Neural cell (in vitro differentiated cells): ENCODE results near the gene PRR36. TPM values are rescaled to one million over a fixed set of nuclear protein-coding genes. Genes with fewer than 3 reads are reported as not detected.
A peak's percentile ranks its signal among the peaks of the same experiment; 100 is the strongest.

Experiments
- H2AFZ ChIP-seq: fragments of 200-600, 300-800 bp; sonication (generic), shearing (Covaris generic); 2 replicates; pipeline ENCODE4 v1.6.0; 2014; ENCODE audit warnings: low read depth, mild to moderate bottlenecking, antibody characterized with exemption, low read length, moderate library complexity
- H3F3A ChIP-seq: fragments of 200-600 bp; shearing (Covaris generic); 2 replicates; pipeline ENCODE4 v1.6.1; 2016; ENCODE audit warnings: mild to moderate bottlenecking, moderate library complexity, mixed read lengths, antibody characterized with exemption, low read length; ENCODE audit not compliant: insufficient read depth, poor library complexity, severe bottlenecking
- H3K27ac ChIP-seq: fragments of 200-600, 300-800 bp; sonication (generic), shearing (Covaris generic); 2 replicates; pipeline ENCODE4 v1.5.1; 2014; ENCODE audit warnings: mild to moderate bottlenecking, low read length, moderate library complexity
- H3K27me3 ChIP-seq: fragments of 300-800, 200-600 bp; sonication (generic), shearing (Covaris generic); 2 replicates; pipeline ENCODE4 v1.6.0; 2014; ENCODE audit warnings: mild to moderate bottlenecking, low read depth, low read length, moderate library complexity; ENCODE audit not compliant: insufficient read depth
- H3K36me3 ChIP-seq: fragments of 300-800, 200-600 bp; sonication (generic), shearing (Covaris generic); 2 replicates; pipeline ENCODE4 v1.5.1; 2014; ENCODE audit warnings: mild to moderate bottlenecking, antibody characterized with exemption, low read length, moderate library complexity; ENCODE audit not compliant: insufficient read depth
- H3K4me2 ChIP-seq: fragments of 300-800, 200-600 bp; sonication (generic), shearing (Covaris generic); 2 replicates; pipeline ENCODE4 v1.6.0; 2014; ENCODE audit warnings: mild to moderate bottlenecking, low read length
- H3K4me3 ChIP-seq: fragments of 300-800, 200-600 bp; sonication (generic), shearing (Covaris generic); 2 replicates; pipeline ENCODE4 v1.5.1; 2014; ENCODE audit warnings: mild to moderate bottlenecking, low read length, moderate library complexity
- H3K79me2 ChIP-seq: fragments of 200-600 bp; shearing (Covaris generic); replicated peaks from 2 replicates; pipeline ENCODE4 v1.6.0; 2014; ENCODE audit warnings: mild to moderate bottlenecking, low read length, moderate library complexity; ENCODE audit not compliant: insufficient read depth
- H3K9ac ChIP-seq: fragments of 300-800, 200-600 bp; sonication (generic), shearing (Covaris generic); 2 replicates; pipeline ENCODE4 v1.6.1; 2016; ENCODE audit warnings: mild to moderate bottlenecking, low read length, mixed read lengths
- H3K9me2 ChIP-seq: fragments of 200-600 bp; shearing (Covaris generic); 2 replicates; pipeline ENCODE4 v1.6.1; 2016; ENCODE audit warnings: mild to moderate bottlenecking, low read length, mixed read lengths; ENCODE audit not compliant: insufficient read depth
- H3K9me3 ChIP-seq: fragments of 200-600, 300-800 bp; sonication (generic), shearing (Covaris generic); 2 replicates; pipeline ENCODE4 v1.6.1; 2016; ENCODE audit warnings: mild to moderate bottlenecking, mixed run types, low read length, moderate library complexity, mixed read lengths
- H4K20me1 ChIP-seq: fragments of 200-600 bp; shearing (Covaris generic); 2 replicates; pipeline ENCODE4 v1.6.1; 2016; ENCODE audit warnings: mild to moderate bottlenecking, mixed run types; ENCODE audit not compliant: insufficient read depth
- EP300 ChIP-seq: fragments of 450-650 bp; conservative IDR thresholded peaks from 2 replicates; pipeline ENCODE4 v1.6.1; 2014; ENCODE audit warnings: antibody characterized with exemption, mild to moderate bottlenecking, moderate library complexity; ENCODE audit not compliant: poor library complexity, severe bottlenecking
- EZH2 ChIP-seq: fragments of 200-600, 300-800 bp; shearing (Covaris generic), sonication (generic); IDR thresholded peaks from 2 replicates; pipeline ENCODE4 v1.6.1; 2014; ENCODE audit warnings: antibody characterized with exemption, low read length, borderline replicate concordance, mild to moderate bottlenecking; ENCODE audit not compliant: insufficient read depth, poor library complexity, severe bottlenecking
- MXI1 ChIP-seq: fragments of 450-650 bp; conservative IDR thresholded peaks from 2 replicates; pipeline ENCODE4 v1.6.1; 2014; ENCODE audit warnings: antibody characterized with exemption, mild to moderate bottlenecking; ENCODE audit not compliant: poor library complexity, severe bottlenecking
- POLR2AphosphoS5 ChIP-seq: IDR thresholded peaks from 2 replicates; pipeline ENCODE4 v1.6.1; 2012
- RAD21 ChIP-seq: fragments of 450-650 bp; conservative IDR thresholded peaks from 2 replicates; pipeline ENCODE4 v1.6.1; 2014; ENCODE audit warnings: antibody characterized with exemption, mild to moderate bottlenecking, moderate library complexity
- SMC3 ChIP-seq: fragments of 450-650 bp; conservative IDR thresholded peaks from 2 replicates; pipeline ENCODE4 v1.6.1; 2014; ENCODE audit warnings: antibody characterized with exemption, mild to moderate bottlenecking, moderate library complexity; ENCODE audit not compliant: poor library complexity
- TAF1 ChIP-seq: IDR thresholded peaks from 2 replicates; pipeline ENCODE4 v1.6.1; 2012; ENCODE audit warnings: low read depth
- polyA plus RNA-seq: library from polyadenylated mRNA; depleted of rRNA; stranded (reverse); fragments of >200 nt; gene quantifications from 2 replicates; pipeline ENCODE4 v1.2.3, GENCODE V29; 2014
- TF ChIP-seq, protein P1 (sequence below): fragments of 450-650 bp; IDR thresholded peaks from 2 replicates; pipeline ENCODE4 v1.5.1; 2014; ENCODE audit warnings: antibody characterized with exemption, mild to moderate bottlenecking, moderate library complexity; ENCODE audit not compliant: poor library complexity, severe bottlenecking
- TF ChIP-seq, protein P2 (sequence below): IDR thresholded peaks from 2 replicates; pipeline ENCODE4 v1.6.1; 2012; ENCODE audit warnings: borderline replicate concordance

Gene PRR36
- polyA plus RNA-seq, 1 donor from 2014 or later, result 2.5 TPM

GRCh38 chr19:7919610-7920518 lies 45.7 kb upstream of the PRR36 start, which contains the start of gene SNAPC2:
Gene SNAPC2, plus strand, starts transcription at chr19:7920338. Its CDS starts 29 bp downstream, at chr19:7920367.
- H4K20me1 ChIP-seq, result peaks cover 10% of the 10 kb centered on the region
- no peaks in the 10 kb centered on the region for H3K36me3 ChIP-seq
- H3K27ac ChIP-seq, result peak within 1 kb of the TSS; percentile 81
- H3K27me3 ChIP-seq, result peaks cover 40% of the 10 kb centered on the region
- no peaks in the 10 kb centered on the region for H3K9me2 ChIP-seq
- peak within 1 kb of the TSS; percentile 62 for H3K4me2 ChIP-seq
- peak within 1 kb of the TSS; percentile 85 for H3K9ac ChIP-seq
- H3K79me2 ChIP-seq, result peaks cover 12% of the 10 kb centered on the region
- H2AFZ ChIP-seq, result peak within 1 kb of the TSS; percentile 33
- TF ChIP-seq MXI1 (peak; percentile 83), POLR2AphosphoS5 (peak; percentile 82), RAD21 (peak; percentile 23), TAF1 (no peak), EP300 (no peak)
- TF ChIP-seq, protein P1, sequence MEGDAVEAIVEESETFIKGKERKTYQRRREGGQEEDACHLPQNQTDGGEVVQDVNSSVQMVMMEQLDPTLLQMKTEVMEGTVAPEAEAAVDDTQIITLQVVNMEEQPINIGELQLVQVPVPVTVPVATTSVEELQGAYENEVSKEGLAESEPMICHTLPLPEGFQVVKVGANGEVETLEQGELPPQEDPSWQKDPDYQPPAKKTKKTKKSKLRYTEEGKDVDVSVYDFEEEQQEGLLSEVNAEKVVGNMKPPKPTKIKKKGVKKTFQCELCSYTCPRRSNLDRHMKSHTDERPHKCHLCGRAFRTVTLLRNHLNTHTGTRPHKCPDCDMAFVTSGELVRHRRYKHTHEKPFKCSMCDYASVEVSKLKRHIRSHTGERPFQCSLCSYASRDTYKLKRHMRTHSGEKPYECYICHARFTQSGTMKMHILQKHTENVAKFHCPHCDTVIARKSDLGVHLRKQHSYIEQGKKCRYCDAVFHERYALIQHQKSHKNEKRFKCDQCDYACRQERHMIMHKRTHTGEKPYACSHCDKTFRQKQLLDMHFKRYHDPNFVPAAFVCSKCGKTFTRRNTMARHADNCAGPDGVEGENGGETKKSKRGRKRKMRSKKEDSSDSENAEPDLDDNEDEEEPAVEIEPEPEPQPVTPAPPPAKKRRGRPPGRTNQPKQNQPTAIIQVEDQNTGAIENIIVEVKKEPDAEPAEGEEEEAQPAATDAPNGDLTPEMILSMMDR, result peak; percentile 49
- peak within 1 kb of the TSS; percentile 85 for H3K4me3 ChIP-seq
- H3K9me3 ChIP-seq, result no peaks in the 10 kb centered on the region
- H3F3A ChIP-seq, result no peaks in the 10 kb centered on the region

- Histone ChIP-seq H3K9me2 (no peaks in the 10 kb centered on the region), H4K20me1 (peaks cover 6% of the 10 kb centered on the region), H3K36me3 (no peaks in the 10 kb centered on the region), H3K4me2 (no peak overlapping the region), H3K9ac (no peak overlapping the region), H3K4me3 (no peak overlapping the region), H3K27me3 (peaks cover 49% of the 10 kb centered on the region), H3F3A (no peaks in the 10 kb centered on the region), H3K79me2 (peaks cover 2% of the 10 kb centered on the region), H3K9me3 (no peaks in the 10 kb centered on the region), H3K27ac (no peak overlapping the region), H2AFZ (no peak overlapping the region)
- TF ChIP-seq POLR2AphosphoS5 (no peak), SMC3 (no peak), MXI1 (no peak), EP300 (no peak), RAD21 (no peak), TAF1 (no peak), EZH2 (no peak)
- TF ChIP-seq, protein P2, sequence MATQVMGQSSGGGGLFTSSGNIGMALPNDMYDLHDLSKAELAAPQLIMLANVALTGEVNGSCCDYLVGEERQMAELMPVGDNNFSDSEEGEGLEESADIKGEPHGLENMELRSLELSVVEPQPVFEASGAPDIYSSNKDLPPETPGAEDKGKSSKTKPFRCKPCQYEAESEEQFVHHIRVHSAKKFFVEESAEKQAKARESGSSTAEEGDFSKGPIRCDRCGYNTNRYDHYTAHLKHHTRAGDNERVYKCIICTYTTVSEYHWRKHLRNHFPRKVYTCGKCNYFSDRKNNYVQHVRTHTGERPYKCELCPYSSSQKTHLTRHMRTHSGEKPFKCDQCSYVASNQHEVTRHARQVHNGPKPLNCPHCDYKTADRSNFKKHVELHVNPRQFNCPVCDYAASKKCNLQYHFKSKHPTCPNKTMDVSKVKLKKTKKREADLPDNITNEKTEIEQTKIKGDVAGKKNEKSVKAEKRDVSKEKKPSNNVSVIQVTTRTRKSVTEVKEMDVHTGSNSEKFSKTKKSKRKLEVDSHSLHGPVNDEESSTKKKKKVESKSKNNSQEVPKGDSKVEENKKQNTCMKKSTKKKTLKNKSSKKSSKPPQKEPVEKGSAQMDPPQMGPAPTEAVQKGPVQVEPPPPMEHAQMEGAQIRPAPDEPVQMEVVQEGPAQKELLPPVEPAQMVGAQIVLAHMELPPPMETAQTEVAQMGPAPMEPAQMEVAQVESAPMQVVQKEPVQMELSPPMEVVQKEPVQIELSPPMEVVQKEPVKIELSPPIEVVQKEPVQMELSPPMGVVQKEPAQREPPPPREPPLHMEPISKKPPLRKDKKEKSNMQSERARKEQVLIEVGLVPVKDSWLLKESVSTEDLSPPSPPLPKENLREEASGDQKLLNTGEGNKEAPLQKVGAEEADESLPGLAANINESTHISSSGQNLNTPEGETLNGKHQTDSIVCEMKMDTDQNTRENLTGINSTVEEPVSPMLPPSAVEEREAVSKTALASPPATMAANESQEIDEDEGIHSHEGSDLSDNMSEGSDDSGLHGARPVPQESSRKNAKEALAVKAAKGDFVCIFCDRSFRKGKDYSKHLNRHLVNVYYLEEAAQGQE, result no peak
- TF ChIP-seq, protein P1, result no peak
These were observed 44.6 kb upstream of the PRR36 start for GRCh38 chr19:7918615-7919421.
